Gastroesophageal sphincter (tissue), 4 donors: ENCODE measurements around the gene C2orf69. TPM values are rescaled to one million over a fixed set of nuclear protein-coding genes. Genes with fewer than 3 reads are reported as not detected.

Experiments
- ATAC-seq: fragments of 150-250 bp; one replicate; pipeline ENCODE4 v1.9.1; 2016; ENCODE audit warnings: mild to moderate bottlenecking, moderate library complexity
- H3K27ac ChIP-seq, 4 donors: fragments of 200-600 bp; sonication (generic) in 3 of 4; 1 replicate in 3 of 4; 2 replicates in 1 of 4; pipeline ENCODE4 v1.5.1; 2016 to 2019
- H3K27me3 ChIP-seq: fragments of 200-600 bp; sonication (generic); one replicate; pipeline ENCODE4 v1.5.1; 2019
- H3K36me3 ChIP-seq, 2 donors: fragments of 200-600 bp; sonication (generic); one replicate each; pipeline ENCODE4 v1.5.1; 2019; ENCODE audit warnings: control low read depth in 1 of 2
- H3K4me1 ChIP-seq, 3 donors: fragments of 200-600 bp; sonication (generic); 1 replicate in 2 of 3; 2 replicates in 1 of 3; pipeline ENCODE4 v1.5.1; 2016 to 2019; ENCODE audit warnings: control low read depth in 2 of 3
- H3K4me3 ChIP-seq, 2 donors: fragments of 200-600 bp; sonication (generic); one replicate each; pipeline ENCODE4 v1.5.1; 2019; ENCODE audit warnings: mild to moderate bottlenecking in 1 of 2, moderate library complexity in 1 of 2
- H3K9me3 ChIP-seq, 3 donors: fragments of 200-600 bp; sonication (generic); one replicate each; pipeline ENCODE4 v1.5.1; 2017 to 2019; ENCODE audit warnings: control low read depth in 2 of 3
- EP300 ChIP-seq: sonication (generic); formaldehyde crosslinking; IDR thresholded peaks from one replicate; pipeline ENCODE4 v1.6.1; 2017; ENCODE audit warnings: antibody characterized with exemption, mild to moderate bottlenecking
- POLR2A ChIP-seq, 2 donors: fragments of 450-650 bp; IDR thresholded peaks; one replicate each; pipeline ENCODE4 v1.6.1; 2017; ENCODE audit warnings: antibody characterized with exemption in 2 of 2, mild to moderate bottlenecking in 2 of 2, moderate library complexity in 1 of 2
- POLR2AphosphoS5 ChIP-seq: sonication (generic); formaldehyde crosslinking; IDR thresholded peaks from one replicate; pipeline ENCODE4 v1.6.1; 2017; ENCODE audit warnings: antibody characterized with exemption
- WGBS, 2 donors: methylation state at CpG; one replicate each; pipeline ENCODE4 v1.1.5; 2018; ENCODE audit warnings: low coverage in 1 of 2; 5-methylcytosine and 5-hydroxymethylcytosine counted together
- total RNA-seq, 4 donors: library from RNA; depleted of rRNA; stranded (reverse); fragments of >200 nt; gene quantifications; one replicate each; pipeline ENCODE4 v1.1.0, GENCODE V29; 2016
- TF ChIP-seq, protein P1 (sequence below), 4 experiments: fragments of 200-600 bp in 2 of 4; fragments of 450-650 bp in 2 of 4; sonication (generic) in 1 of 4; IDR thresholded peaks; one replicate each; pipeline ENCODE4 v1.5.1; 2017 to 2019; ENCODE audit warnings: antibody characterized with exemption in 4 of 4, mild to moderate bottlenecking in 2 of 4, moderate library complexity in 2 of 4

Gene C2orf69
- total RNA-seq, 4 donors from 2014 or later: 10.9 to 13.6 (median 12.5) TPM

DNA sequence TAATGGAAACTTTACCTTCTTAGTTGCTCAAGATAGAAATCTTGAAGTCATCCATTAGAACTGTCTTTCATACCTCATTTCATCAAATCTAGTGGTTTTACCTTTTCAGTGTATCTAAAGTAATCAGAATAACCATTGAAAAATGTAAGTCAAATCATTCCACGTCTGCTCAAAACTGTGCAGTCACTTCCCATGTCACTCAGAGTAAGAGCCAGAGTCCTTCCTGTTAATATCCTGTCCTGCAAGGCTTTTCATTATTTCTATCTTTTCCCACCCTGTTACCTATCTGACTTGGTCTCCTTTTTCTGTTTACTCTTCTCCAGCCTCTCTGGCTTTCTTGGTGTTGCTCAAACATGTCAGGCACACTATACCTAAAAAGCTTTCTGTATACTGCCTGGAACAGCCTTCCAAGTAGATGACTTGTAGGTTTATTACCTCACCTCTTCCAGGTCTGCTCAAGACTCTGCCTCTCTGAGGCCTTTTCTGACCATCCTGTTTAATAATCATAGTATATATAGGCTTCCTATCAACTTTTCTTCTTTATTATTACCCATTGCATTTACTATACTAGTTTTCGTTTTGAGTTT, 3.4 kb downstream of the C2orf69 start:
- no peak for ATAC-seq
- WGBS, 2 donors: 78 to 83% methylated on average over 2 of the region's 2 CpGs

DNA sequence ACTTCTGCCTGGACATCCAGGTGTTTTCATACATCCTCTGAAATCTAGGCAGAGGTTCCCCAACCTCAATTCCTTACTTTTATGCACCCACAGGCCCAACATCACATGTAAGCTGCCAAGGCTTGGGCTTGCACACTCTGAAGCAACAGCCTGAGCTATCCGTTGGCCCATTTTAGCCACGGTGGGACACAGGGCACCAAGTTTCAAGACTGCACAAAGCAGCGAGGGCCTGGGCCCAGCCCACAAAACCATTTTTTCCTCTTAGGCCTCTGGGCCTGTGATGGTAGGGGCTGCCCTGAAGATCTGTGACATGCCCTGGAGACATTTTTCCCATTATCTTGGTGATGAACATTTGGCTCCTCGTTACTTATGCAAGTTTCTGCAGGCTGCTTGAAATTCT, 5.9 kb downstream of the C2orf69 start:
- no peak for ATAC-seq
- Histone ChIP-seq H3K4me1 (peaks cover 4 to 28% (median 12%) of the 10 kb centered on the region in 3 donors), H3K27me3 (no peaks in the 10 kb centered on the region), H3K4me3 (no peak overlapping the region), H3K36me3 (peaks cover 0 to 39% of the 10 kb centered on the region in 2 donors), H3K27ac (no peak overlapping the region), H3K9me3 (no peaks in the 10 kb centered on the region)
- TF ChIP-seq, protein P1, sequence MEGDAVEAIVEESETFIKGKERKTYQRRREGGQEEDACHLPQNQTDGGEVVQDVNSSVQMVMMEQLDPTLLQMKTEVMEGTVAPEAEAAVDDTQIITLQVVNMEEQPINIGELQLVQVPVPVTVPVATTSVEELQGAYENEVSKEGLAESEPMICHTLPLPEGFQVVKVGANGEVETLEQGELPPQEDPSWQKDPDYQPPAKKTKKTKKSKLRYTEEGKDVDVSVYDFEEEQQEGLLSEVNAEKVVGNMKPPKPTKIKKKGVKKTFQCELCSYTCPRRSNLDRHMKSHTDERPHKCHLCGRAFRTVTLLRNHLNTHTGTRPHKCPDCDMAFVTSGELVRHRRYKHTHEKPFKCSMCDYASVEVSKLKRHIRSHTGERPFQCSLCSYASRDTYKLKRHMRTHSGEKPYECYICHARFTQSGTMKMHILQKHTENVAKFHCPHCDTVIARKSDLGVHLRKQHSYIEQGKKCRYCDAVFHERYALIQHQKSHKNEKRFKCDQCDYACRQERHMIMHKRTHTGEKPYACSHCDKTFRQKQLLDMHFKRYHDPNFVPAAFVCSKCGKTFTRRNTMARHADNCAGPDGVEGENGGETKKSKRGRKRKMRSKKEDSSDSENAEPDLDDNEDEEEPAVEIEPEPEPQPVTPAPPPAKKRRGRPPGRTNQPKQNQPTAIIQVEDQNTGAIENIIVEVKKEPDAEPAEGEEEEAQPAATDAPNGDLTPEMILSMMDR (IDR thresholded peaks at IDR 0.05): no peak
- 86 to 90% methylated on average over 2 to 4 of the region's 4 CpGs for WGBS, 2 donors

More for the DNA sequence above, 3.4 kb downstream of the C2orf69 start:
- Histone ChIP-seq H3K36me3 (peaks cover 0 to 35% of the 10 kb centered on the region in 2 donors), H3K27me3 (no peaks in the 10 kb centered on the region), H3K9me3 (no peaks in the 10 kb centered on the region), H3K27ac (no peak overlapping the region), H3K4me3 (no peak overlapping the region), H3K4me1 (peaks cover 4 to 35% (median 15%) of the 10 kb centered on the region in 3 donors)
- TF ChIP-seq, protein P1 (IDR thresholded peaks at IDR 0.05): no peak
- no peak for TF ChIP-seq EP300
- no peak for TF ChIP-seq POLR2AphosphoS5
- TF ChIP-seq POLR2A (IDR thresholded peaks at IDR 0.05): no peak

DNA sequence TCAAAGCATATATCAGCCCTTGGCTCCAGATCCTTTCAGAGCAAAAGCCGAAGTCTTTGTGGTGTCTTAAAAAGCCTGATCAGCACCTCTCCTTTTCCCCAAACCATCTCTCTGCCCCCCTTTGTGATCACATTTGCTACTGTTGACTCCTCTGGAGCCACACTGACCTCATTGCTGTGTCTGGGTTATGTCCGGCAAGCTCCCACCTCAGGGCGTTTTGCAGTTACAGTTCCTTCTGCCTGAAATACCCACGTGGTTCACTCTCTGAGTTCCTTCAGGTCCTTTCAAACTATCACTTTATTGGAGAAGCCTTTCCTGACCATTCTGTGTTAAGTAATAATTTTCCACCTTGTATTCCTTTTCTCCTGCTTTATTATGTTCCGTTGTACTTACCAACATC, 11.8 kb downstream of the C2orf69 start:
- Histone ChIP-seq H3K4me3 (no peak overlapping the region), H3K36me3 (peaks cover 0 to 24% of the 10 kb centered on the region in 2 donors), H3K27me3 (no peaks in the 10 kb centered on the region), H3K4me1 (no peaks in the 10 kb centered on the region), H3K27ac (no peak overlapping the region), H3K9me3 (no peaks in the 10 kb centered on the region)
- TF ChIP-seq POLR2AphosphoS5: no peak
- no peak for ATAC-seq
- 66 to 90% methylated on average over 3 to 5 of the region's 5 CpGs for WGBS, 2 donors

DNA sequence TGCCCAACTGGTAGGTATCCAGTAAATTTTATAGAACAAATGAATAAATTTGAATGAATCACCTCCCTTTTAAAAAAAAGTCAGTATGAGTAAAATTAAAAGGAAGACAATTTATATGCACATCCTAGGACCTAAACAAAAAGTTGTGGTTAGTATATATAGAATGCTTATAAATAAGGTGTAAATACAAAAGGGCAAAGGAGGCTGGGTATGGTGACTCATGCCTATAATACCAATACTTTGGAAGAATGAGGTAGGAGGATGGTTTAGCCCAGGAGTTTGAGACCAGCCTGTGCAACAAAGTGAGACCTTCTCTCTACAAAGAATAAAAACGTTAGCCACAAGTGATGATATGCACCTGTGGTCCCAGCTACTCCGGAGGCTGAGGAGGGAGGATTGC, 12.8 kb downstream of the C2orf69 start:
- Histone ChIP-seq H3K9me3 (no peaks in the 10 kb centered on the region), H3K36me3 (peaks cover 0 to 13% of the 10 kb centered on the region in 2 donors), H3K4me3 (no peak overlapping the region), H3K27ac (no peak overlapping the region), H3K27me3 (no peaks in the 10 kb centered on the region), H3K4me1 (no peaks in the 10 kb centered on the region)
- 55 to 57% methylated on average over 2 of the region's 2 CpGs for WGBS, 2 donors
- no peak for ATAC-seq
- TF ChIP-seq EP300: no peak
- TF ChIP-seq, protein P1 (IDR thresholded peaks at IDR 0.05): no peak
- TF ChIP-seq POLR2AphosphoS5: no peak
- TF ChIP-seq POLR2A (IDR thresholded peaks at IDR 0.05): no peak

DNA sequence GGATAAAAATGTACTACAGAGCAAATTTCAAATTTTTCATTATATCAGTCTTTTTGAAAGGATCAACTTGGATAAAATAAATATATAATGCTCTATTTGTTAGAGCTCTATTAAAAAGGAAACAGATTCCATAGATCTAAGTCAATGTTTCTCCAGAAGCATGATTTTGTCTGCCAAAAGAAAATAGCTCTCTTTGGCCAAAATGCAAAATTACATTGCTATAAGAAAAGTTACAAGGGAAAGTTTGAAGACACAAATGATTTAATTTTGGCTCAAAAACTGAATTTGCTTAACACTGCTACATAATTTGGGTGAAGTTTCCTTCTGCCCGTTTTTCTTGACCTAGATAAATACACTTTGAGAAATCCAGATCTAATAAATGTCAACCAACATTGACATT, 15.7 kb downstream of the C2orf69 start:
- H3K4me3 ChIP-seq: no peak overlapping the region
- H3K27ac ChIP-seq: no peak overlapping the region
- no peak for ATAC-seq
- H3K4me1 ChIP-seq: no peaks in the 10 kb centered on the region
- WGBS, 2 donors: 20 to 36% methylated on average over 1 of the region's 1 CpG
- TF ChIP-seq, protein P1 (IDR thresholded peaks at IDR 0.05): no peak
- no peak for TF ChIP-seq POLR2A (IDR thresholded peaks at IDR 0.05)
- no peaks in the 10 kb centered on the region for H3K9me3 ChIP-seq
- peaks cover 0 to 24% of the 10 kb centered on the region in 2 donors for H3K36me3 ChIP-seq
- H3K27me3 ChIP-seq: no peaks in the 10 kb centered on the region
